DOHH2 (cell line): ENCODE measurements around the gene MFN2.

Experiments used
- CTCF ChIP-seq: fragments of 200-600 bp; sonication (generic); IDR thresholded peaks from one replicate; pipeline ENCODE4 v1.5.1; 2014; ENCODE audit warnings: antibody characterized with exemption, mild to moderate bottlenecking, low read depth, low read length; ENCODE audit not compliant: poor library complexity, severe bottlenecking
- EZH2phosphoT487 ChIP-seq: fragments of 200-600 bp; sonication (generic); IDR thresholded peaks from 2 replicates; pipeline ENCODE4 v1.6.1; 2017; ENCODE audit warnings: borderline replicate concordance, mild to moderate bottlenecking, antibody characterized with exemption, low read length, moderate library complexity, mixed read lengths

- no peak for TF ChIP-seq CTCF
- no peak for TF ChIP-seq EZH2phosphoT487
Observed at GRCh38 chr1:11948822-11949458, 31.3 kb upstream of the MFN2 start.
